Suprapubic skin (tissue), 4 donors: ENCODE data around the gene MAML1.

ENCODE experiments used
- EP300 ChIP-seq: sonication (generic); formaldehyde crosslinking; IDR thresholded peaks from one replicate; pipeline ENCODE4 v1.6.1; 2017; ENCODE audit warnings: antibody characterized with exemption
- POLR2A ChIP-seq, 2 donors: fragments of 450-650 bp; IDR thresholded peaks; one replicate each; pipeline ENCODE4 v1.6.1; 2017; ENCODE audit warnings: antibody characterized with exemption in 2 of 2, mild to moderate bottlenecking in 2 of 2, moderate library complexity in 2 of 2
- POLR2AphosphoS5 ChIP-seq, 3 donors: sonication (generic); formaldehyde crosslinking; IDR thresholded peaks; one replicate each; pipeline ENCODE4 v1.6.1; 2017; ENCODE audit warnings: antibody characterized with exemption in 3 of 3
- TF ChIP-seq, protein P1 (sequence below), 2 donors: fragments of 200-600 bp in 1 of 2; fragments of 450-650 bp in 1 of 2; sonication (generic) in 1 of 2; IDR thresholded peaks; one replicate each; pipeline ENCODE4 v1.5.1; 2016 to 2019; ENCODE audit warnings: antibody characterized with exemption in 2 of 2, mild to moderate bottlenecking in 1 of 2, moderate library complexity in 1 of 2

DNA sequence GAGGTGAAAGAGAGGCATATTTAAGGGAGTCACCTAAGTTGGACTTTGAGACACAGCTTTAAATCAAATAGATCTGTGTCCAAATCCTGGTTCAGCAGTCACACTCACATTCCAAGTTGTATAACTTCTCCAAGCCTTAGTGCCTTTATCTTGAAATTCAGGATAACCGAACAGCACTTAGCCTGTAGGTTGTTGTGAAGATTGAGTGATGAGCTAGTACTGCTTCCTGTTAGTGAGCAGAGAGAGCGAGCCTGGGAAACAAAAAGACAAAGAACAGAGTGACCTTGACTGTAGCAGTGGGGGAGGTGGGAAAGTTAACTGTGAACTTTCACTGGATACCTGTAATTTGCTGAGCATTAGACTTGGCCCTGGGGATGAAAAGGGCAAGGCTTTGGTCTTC, 22.4 kb downstream of the MAML1 start:
- TF ChIP-seq, protein P1, sequence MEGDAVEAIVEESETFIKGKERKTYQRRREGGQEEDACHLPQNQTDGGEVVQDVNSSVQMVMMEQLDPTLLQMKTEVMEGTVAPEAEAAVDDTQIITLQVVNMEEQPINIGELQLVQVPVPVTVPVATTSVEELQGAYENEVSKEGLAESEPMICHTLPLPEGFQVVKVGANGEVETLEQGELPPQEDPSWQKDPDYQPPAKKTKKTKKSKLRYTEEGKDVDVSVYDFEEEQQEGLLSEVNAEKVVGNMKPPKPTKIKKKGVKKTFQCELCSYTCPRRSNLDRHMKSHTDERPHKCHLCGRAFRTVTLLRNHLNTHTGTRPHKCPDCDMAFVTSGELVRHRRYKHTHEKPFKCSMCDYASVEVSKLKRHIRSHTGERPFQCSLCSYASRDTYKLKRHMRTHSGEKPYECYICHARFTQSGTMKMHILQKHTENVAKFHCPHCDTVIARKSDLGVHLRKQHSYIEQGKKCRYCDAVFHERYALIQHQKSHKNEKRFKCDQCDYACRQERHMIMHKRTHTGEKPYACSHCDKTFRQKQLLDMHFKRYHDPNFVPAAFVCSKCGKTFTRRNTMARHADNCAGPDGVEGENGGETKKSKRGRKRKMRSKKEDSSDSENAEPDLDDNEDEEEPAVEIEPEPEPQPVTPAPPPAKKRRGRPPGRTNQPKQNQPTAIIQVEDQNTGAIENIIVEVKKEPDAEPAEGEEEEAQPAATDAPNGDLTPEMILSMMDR (IDR thresholded peaks at IDR 0.05), result no peak
- TF ChIP-seq POLR2AphosphoS5 (IDR thresholded peaks at IDR 0.05) (no peak), POLR2A (IDR thresholded peaks at IDR 0.05) (no peak), EP300 (no peak)
